HepG2 (cell line): Measurements from ENCODE around the gene LMNA. TPM values are rescaled to one million over a fixed set of nuclear protein-coding genes. Genes with fewer than 3 reads are reported as not detected.

Source experiments
- ATAC-seq: fragments of 200-7000 bp; cut with Tn5 transposase; 3 replicates; pipeline ENCODE4 v1.9.1; 2020; ENCODE audit warnings: mild to moderate bottlenecking, moderate library complexity
- BruUV-seq: library from RNA; stranded (reverse); fragments of 400-500 nt; replicated peaks from 2 replicates; lab custom pipeline; 2021; lab: Mats Ljungman, UMichigan
- CTCF ChIA-PET: fragments of 300-600 bp; formaldehyde crosslinking; extraction: SDS; loops from one replicate; lab custom pipeline; 2021; ENCODE audit warnings: low total read pairs, inconsistent platforms, low intra/inter-chr PET ratio; lab: Yijun Ruan, JAX
- POLR2A ChIA-PET: fragments of 350-600 bp; sonication (Branson Sonifier 250); formaldehyde crosslinking; loops from one replicate; lab custom pipeline; 2020; ENCODE audit warnings: antibody characterized with exemption, inconsistent platforms; lab: Yijun Ruan, JAX
- DNase-seq: peaks from one replicate; pipeline ENCODE4 v3.0.0-alpha.2; 2015; ENCODE audit warnings: low spot score
- FAIRE-seq: peaks from 3 replicates; lab custom pipeline; 2011; peaks lifted over from hg19 to GRCh38; lab: Jason Lieb, UNC
- H2AFZ ChIP-seq: one replicate; pipeline ENCODE4 v1.6.1; 2011; ENCODE audit warnings: low read length, inconsistent platforms
- H3K27ac ChIP-seq: fragments of 300-600 bp; 3 replicates; pipeline ENCODE4 v1.8.0; 2011; ENCODE audit warnings: mixed run types, mild to moderate bottlenecking, mixed read lengths, low read length, inconsistent platforms; ENCODE audit not compliant: insufficient read depth; ENCODE audit errors: extremely low read length
- H3K27me3 ChIP-seq, 2 experiments: fragments of 200-600 bp in 1 of 2; 2 replicates in 1 of 2; 3 replicates in 1 of 2; pipeline versions ENCODE4 v1.6.0 to v1.8.0; 2011; ENCODE audit warnings: low read length in 2 of 2, mild to moderate bottlenecking in 2 of 2, moderate library complexity in 2 of 2, inconsistent platforms in 1 of 2; ENCODE audit not compliant: insufficient read depth in 2 of 2, control insufficient read depth in 1 of 2
- H3K36me3 ChIP-seq, 2 experiments: fragments of 200-600 bp in 1 of 2; replicated peaks in 1 of 2; 2 replicates in 1 of 2; 3 replicates in 1 of 2; pipeline versions ENCODE4 v1.5.1 to v1.8.0; 2011; ENCODE audit warnings: low read length in 2 of 2, inconsistent platforms in 1 of 2; ENCODE audit not compliant: insufficient read depth in 2 of 2, control insufficient read depth in 1 of 2
- H3K4me1 ChIP-seq: 2 replicates; pipeline ENCODE4 v1.5.1; 2012; ENCODE audit warnings: low read length, inconsistent platforms; ENCODE audit not compliant: insufficient read depth
- H3K4me2 ChIP-seq: 2 replicates; pipeline ENCODE4 v1.6.0; 2011; ENCODE audit warnings: low read depth, low read length, inconsistent platforms
- H3K4me3 ChIP-seq, 3 experiments: fragments of 200-600 bp in 1 of 3; sonication (generic), shearing (Covaris generic) in 1 of 3; replicated peaks in 1 of 3; 2 replicates each; pipeline ENCODE4 v1.5.1; 2011 to 2016; ENCODE audit warnings: low read length in 3 of 3, inconsistent platforms in 2 of 3, low read depth in 2 of 3, mild to moderate bottlenecking in 2 of 3, control low read depth in 1 of 3, mixed read lengths in 1 of 3; ENCODE audit not compliant: insufficient read depth in 1 of 3
- H3K79me2 ChIP-seq: one replicate; pipeline ENCODE4 v1.6.1; 2011; ENCODE audit warnings: low read length, inconsistent platforms; ENCODE audit not compliant: insufficient read depth
- H3K9ac ChIP-seq: 2 replicates; pipeline ENCODE4 v1.6.0; 2011; ENCODE audit warnings: mild to moderate bottlenecking, low read depth, low read length, inconsistent platforms; ENCODE audit not compliant: insufficient read depth
- H3K9me3 ChIP-seq: 2 replicates; pipeline ENCODE4 v1.5.1; 2012; ENCODE audit warnings: mild to moderate bottlenecking, low read length
- H4K20me1 ChIP-seq: 2 replicates; pipeline ENCODE4 v1.6.0; 2011; ENCODE audit warnings: inconsistent platforms, mild to moderate bottlenecking, low read length, moderate library complexity; ENCODE audit not compliant: insufficient read depth
- HINFP ChIP-seq: sonication (generic); formaldehyde crosslinking; IDR thresholded peaks from 2 replicates; pipeline ENCODE4 v1.4.0; 2020; ENCODE audit warnings: low read depth, mild to moderate bottlenecking, missing genetic modification reagents
- HIVEP1 ChIP-seq: sonication (generic); formaldehyde crosslinking; IDR thresholded peaks from 2 replicates; pipeline ENCODE4 v1.4.0; 2020; ENCODE audit warnings: mild to moderate bottlenecking, missing genetic modification reagents
- PBX3 ChIP-seq: sonication (generic); formaldehyde crosslinking; IDR thresholded peaks from 2 replicates; pipeline ENCODE4 v1.8.1; 2023; ENCODE audit warnings: missing genetic modification reagents, inconsistent platforms, borderline replicate concordance
- SP2 ChIP-seq: sonication (generic); formaldehyde crosslinking; IDR thresholded peaks from 2 replicates; pipeline ENCODE4 v1.5.1; 2020; ENCODE audit warnings: mild to moderate bottlenecking, missing genetic modification reagents
- SYNCRIP ChIP-seq: fragments of 200-400 bp; formaldehyde crosslinking; IDR thresholded peaks from 2 replicates; pipeline ENCODE4 v1.6.1; 2018; ENCODE audit warnings: mild to moderate bottlenecking, low read depth, low read length; ENCODE audit not compliant: insufficient read depth
- WGBS: methylation state at CpG from one replicate; pipeline ENCODE4 v1.1.6; 2017; ENCODE audit warnings: low lambda C conversion rate; 5-methylcytosine and 5-hydroxymethylcytosine counted together
- in situ Hi-C: cut with HindIII; loops from 2 replicates; pipeline ENCODE4 v1.10.0; 2017; ENCODE audit warnings: low pct_unique_long_range_greater_than_20kb; ENCODE audit not compliant: extremely low pct_ligation_motif_present
- intact Hi-C: fragments of 100-400 bp; cut with micrococcal nuclease; formaldehyde crosslinking; loops from one replicate; pipeline ENCODE4 v1.10.0; 2022; ENCODE audit not compliant: unreplicated experiment
- polyA plus RNA-seq, 8 experiments: library from polyadenylated mRNA; depleted of rRNA in 3 of 8; stranded (reverse) in 7 of 8; unstranded in 1 of 8; fragments of >200 nt; fragmentation: Illumina TruSeq in 4 of 8; extraction: Trizol in 4 of 8; gene quantifications; 2 replicates each; pipeline versions ENCODE4 v1.2.1 to v1.2.3, GENCODE V29; 2011 to 2016; ENCODE audit warnings: low read depth in 4 of 8, missing spikeins in 1 of 8, mixed read lengths in 1 of 8; ENCODE audit not compliant: insufficient read depth in 1 of 8
- total RNA-seq, 5 experiments: library from RNA; depleted of rRNA; stranded (reverse); fragments of >200 nt; fragmentation: Illumina TruSeq; extraction: Trizol; gene quantifications; 2 replicates each; pipeline ENCODE4 v1.2.3, GENCODE V29; 2016; ENCODE audit warnings: low read depth in 1 of 5

LMNA gene
- total and polyA plus RNA-seq, 2 of the 13 experiments (the other 11 are each of a cell fraction or from before 2014, with no cell fraction given), result 107 to 225 TPM

- H3K9ac ChIP-seq, result no peak overlapping the region
- H3K27ac ChIP-seq, result no peak overlapping the region
- in situ Hi-C loops (loop anchor here (5.0 kb wide), 1 partner anchor 83 kb away; no protein-coding TSS in a partner anchor), intact Hi-C loops (loop anchor here (5.0 kb wide), 1 partner anchor 38 kb away; no protein-coding TSS in a partner anchor)
- no peak overlapping the region for H3K4me3 ChIP-seq
- H3K4me1 ChIP-seq, result peaks cover 50% of the 10 kb centered on the region
- H3K27me3 ChIP-seq, result no peaks in the 10 kb centered on the region
- FAIRE-seq, result no peak
- no peak for ATAC-seq
- no peak overlapping the region for H2AFZ ChIP-seq
- no TSS peak for BruUV-seq
- H3K79me2 ChIP-seq, result no peaks in the 10 kb centered on the region
- WGBS, result 45% methylated on average over 5 of the region's 5 CpGs
- CTCF ChIA-PET, result no interaction called here
- no peak overlapping the region for H3K4me2 ChIP-seq
- no peaks in the 10 kb centered on the region for H3K9me3 ChIP-seq
- no peaks in the 10 kb centered on the region for H4K20me1 ChIP-seq
- H3K36me3 ChIP-seq, result no peaks in the 10 kb centered on the region
- POLR2A ChIA-PET, result interaction anchor here (3.8 to 3.9 kb wide), 2 partner anchors 68 to 80 kb away, joined by 37 to 38 read pairs; partner anchors contain the start of gene PMF1
- TF ChIP-seq HIVEP1 (CRISPR knock-in tag), result no peak
- no peak for TF ChIP-seq HINFP (CRISPR knock-in tag)
- TF ChIP-seq PBX3, result no peak
- no peak for TF ChIP-seq SYNCRIP
- no peak for TF ChIP-seq SP2
- DNase-seq, result no peak
Observed at GRCh38 chr1:156144742-156145141, 30.2 kb downstream of the LMNA start.
